GOT3 (cell line): ENCODE results near the gene ERC1.
"Not testable (repeated sequence)": the region's sequence is repeated elsewhere in the genome, so short reads cannot be mapped to it uniquely, and the experiment has no call there.

Source experiments
- DNase-seq: peaks from one replicate; lab custom pipeline; 2025; ENCODE audit warnings: mixed read lengths; lab: John Stamatoyannopoulos, UW

The ERC1 gene

GRCh38 chr12:1073652-1074051, 82.6 kb downstream of the ERC1 start:
- no peak for DNase-seq

- no peak for DNase-seq
Observed at GRCh38 chr12:1077036-1077803, 86.2 kb downstream of the ERC1 start.

DNA sequence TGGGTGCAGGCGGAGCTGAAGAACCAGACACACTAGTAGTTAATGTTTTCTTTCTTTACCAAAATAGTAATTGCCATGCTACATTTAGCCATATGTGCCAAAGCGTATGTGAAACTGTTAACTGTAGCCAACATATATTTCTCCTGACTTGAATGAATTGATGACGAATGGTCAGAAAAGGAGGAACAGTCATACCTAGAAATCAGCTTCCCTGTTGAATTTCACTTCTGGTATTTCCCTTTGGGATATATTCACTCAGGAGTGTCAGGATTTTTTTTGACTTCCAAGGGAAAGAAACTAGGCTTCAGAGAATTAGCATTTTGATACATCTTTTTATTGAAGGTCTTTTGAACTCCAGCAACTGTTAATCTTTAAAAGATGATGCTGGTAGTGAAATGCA, 87.0 kb downstream of the ERC1 start:
- DNase-seq, result no peak

DNA sequence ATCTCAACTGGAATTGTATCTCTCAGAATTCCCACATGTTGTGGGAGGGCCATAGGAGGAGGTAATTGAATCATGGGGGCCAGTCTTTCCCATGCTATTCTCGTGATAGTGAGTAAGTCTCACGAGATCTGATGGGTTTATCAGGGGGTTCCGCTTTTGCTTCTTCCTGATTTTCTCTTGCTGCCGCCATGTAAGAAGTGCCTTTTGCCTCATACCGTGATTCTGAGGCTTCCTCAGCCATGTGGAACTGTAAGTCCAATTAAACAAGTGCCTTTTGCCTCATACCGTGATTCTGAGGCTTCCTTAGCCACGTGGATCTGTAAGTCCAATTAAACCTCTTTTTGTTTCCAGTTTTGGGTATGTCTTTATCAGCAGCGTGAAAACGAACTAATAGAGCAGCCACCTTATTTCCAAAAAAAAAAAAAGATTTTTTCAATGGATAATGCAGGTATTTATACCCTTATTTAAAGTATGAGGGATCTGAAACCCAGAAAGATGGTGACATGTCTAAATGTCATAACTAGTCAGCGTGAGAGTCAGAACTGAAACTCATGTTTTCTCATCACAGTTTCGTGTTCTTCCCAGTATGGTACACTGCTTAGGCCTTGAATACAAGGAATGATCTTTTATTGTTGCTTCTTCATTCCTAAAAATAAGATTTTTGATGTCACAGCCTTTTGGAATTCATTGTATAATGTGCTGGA, 89.6 kb downstream of the ERC1 start:
- no peak for DNase-seq

GRCh38 chr12:1083151-1083888, 92.3 kb downstream of the ERC1 start:
- no peak for DNase-seq

GRCh38 chr12:1083889-1084262, 92.9 kb downstream of the ERC1 start:
- no peak for DNase-seq

GRCh38 chr12:1091350-1091749, 100.3 kb downstream of the ERC1 start:
- DNase-seq, result no peak

- DNase-seq, result no peak
Observed at GRCh38 chr12:1093166-1093751, 102.2 kb downstream of the ERC1 start.

- DNase-seq, result no peak
Observed at GRCh38 chr12:1094714-1095113, 103.7 kb downstream of the ERC1 start.

DNA sequence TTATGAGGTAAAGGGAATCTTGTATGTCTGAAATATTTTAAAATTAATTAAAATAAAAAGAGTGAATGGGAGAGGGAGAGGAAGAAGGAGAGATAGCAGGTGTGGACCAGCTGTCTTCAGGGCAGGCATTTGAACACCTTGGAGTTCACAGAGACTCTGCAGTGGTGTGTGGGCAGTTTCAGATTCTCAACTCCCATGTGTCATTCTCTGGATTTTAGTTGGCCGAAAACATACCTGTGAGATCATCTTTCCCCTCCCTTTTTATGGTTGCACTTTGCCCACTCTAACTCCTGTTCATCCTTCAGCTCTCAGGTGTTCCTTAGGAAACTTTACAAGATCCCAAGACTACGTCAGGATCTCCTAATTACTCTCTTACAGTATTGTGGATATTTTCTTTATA, 108.1 kb downstream of the ERC1 start:
- no peak for DNase-seq

GRCh38 chr12:1099618-1100017, 108.6 kb downstream of the ERC1 start:
- not testable (repeated sequence) for DNase-seq

DNA sequence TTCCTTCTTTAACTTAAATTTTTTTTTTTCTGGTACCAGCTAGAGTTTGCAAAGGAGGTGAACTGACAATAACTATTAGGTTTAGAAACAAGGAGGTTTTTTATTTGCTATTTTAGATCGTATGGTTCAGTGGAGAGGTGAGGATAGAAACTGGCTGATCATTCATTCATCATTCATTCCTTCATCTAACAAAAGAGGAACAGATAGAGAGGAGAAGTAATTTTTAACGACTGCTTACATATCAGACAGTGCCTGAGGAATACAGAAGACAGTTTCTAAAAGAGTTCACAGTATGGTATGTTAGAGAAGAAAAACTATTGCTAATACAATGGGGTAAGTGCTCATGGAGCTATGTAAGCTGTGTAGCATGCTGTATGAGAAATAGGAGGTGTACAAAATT, 111.1 kb downstream of the ERC1 start:
- DNase-seq, result no peak

DNA sequence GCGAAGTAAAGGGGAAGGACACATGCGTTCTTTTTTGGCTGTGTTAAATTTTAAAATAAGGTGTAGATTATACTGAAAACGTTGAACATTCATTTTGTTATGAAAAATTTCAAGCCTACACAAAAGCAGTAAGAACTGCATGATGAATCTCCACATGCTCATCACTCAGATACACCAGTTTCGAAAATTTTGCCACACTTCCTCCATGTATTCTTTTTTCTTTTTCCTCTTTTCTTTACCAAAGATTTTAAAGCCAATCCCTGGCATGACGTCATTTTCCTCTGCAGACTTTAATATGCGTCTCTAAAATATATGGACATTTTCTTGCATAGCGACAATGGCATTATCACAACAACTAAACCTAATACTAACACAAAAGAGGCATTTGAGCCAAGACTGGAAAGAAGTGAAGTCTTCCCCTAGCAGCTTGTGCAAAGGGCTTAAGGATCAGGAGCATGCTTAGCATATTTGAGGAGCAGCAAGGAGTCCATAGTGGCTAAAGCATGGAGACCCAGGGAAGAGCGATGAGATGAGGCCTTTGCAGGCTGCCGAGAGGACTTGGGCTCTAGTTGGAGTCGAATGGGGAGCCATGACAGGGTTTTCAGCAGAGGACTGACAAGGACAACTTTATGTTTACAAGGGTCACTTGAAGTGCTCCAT, 111.9 kb downstream of the ERC1 start:
- no peak for DNase-seq

- DNase-seq, result no peak
Observed at GRCh38 chr12:1103632-1104031, 112.6 kb downstream of the ERC1 start.

DNA sequence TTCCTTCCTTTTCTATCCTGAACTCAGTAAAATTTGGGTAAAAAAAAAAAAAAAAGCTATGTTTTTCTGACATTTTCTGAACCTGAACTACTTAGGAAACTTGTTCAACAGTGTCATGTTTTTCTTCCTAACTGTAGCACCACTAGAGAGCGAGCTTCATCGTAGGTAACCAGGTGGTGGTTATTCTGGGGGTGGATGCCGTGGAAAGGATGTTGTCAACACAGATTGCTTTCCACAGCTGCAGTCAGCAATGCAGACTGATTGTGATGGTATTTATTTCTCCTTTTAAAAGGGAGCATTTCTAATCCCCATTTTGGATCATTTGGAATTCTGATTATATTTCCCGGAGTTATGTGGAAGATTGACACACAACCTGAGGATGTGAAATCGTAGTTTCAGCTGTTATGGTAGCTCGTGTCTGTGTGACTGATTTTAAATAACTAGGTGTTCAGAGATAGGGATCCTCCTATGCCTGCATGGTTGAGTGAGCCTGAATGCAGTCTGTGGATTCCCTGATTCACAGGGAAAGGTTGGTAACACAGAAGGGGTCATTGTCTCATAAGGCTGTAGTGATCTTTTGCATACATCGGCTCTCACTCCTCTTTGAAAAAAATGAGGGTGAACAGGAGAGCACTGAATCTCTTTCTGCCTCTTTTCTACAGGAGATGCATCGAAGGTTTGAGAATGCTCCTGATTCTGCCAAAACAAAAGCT, 113.2 kb downstream of the ERC1 start:
- no peak for DNase-seq

- DNase-seq, result no peak
Observed at GRCh38 chr12:1107669-1108068, 116.6 kb downstream of the ERC1 start.

DNA sequence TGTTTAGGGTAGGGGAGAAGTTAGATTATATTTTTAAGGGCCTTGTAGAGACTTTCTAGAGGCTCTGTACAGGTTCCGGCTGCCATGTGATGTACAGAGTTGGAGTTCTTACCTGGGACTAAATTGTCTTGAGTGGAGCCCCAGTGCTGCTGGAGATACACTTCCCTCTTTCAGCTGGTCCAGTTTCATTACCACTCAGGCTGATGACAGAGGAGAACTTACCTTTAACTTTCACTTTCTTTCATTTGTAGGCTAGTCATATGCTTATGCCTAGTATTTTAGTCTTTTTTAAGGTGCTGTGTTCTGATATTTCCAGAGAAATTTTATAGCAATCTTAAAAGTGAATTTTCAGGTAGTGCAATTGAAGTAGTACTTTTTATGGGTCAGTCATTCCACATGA, 117.3 kb downstream of the ERC1 start:
- no peak for DNase-seq

- no peak for DNase-seq
Observed at GRCh38 chr12:1115484-1116231, 124.6 kb downstream of the ERC1 start.

- no peak for DNase-seq
Observed at GRCh38 chr12:1117371-1117770, 126.3 kb downstream of the ERC1 start.

DNA sequence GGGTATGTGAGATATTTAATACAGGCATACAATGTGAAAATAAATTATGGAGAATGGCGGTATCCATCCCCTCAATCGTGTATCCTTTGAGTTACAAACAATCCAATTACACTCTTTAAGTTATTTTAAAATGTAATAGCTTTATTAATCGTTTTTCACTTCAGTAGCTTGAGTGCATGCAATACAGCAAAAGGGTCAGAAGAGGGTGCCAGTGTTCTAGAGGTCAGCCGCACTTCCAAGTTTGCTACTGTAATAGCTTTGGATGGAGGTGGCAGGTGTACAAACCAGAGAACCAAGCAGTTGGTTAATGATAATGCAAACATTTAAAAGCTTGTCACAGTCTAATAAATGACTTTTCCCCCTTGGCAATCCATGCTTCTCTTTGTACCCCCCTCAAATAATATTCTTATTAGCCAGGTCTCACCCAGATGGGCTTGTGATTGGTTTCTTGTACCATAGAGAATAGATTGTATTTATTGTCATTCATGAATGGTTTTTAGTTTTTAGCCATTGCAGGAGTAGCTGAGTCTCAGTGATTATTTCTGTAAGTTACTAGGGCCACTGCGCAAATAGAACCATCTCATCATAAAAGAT, 127.0 kb downstream of the ERC1 start:
- no peak for DNase-seq
